Measurements from ENCODE around the gene PCDHGA8.

DNA sequence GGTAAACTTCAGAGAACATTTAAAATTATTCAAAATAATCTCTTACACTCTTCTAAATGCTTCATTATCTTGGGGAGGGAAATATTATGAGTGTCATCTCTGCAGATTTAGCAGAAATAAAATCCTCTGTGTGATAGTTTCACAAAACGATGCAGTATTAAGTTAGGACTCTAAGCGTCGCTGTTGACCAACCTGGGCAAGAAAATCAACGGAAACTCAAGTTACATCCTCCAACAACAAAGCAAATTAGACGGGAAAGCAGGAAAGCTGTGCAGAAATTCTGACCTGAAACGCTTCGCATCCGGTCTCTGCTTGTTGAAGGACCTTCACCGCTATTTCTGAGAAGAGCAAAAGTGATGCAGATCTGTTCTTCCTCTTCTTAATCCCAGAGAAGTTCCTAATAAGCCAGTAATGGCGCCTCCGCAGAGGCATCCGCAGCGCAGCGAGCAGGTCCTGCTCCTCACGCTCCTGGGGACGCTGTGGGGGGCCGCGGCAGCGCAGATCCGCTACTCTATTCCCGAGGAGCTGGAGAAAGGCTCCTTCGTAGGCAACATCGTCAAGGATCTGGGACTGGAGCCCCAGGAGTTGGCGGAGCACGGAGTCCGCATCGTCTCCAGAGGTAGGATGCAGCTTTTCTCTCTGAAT is 18.6 kb upstream of the PCDHGA8 start, which contains the start of gene PCDHGA6:
- TF ChIP-seq, protein P1, sequence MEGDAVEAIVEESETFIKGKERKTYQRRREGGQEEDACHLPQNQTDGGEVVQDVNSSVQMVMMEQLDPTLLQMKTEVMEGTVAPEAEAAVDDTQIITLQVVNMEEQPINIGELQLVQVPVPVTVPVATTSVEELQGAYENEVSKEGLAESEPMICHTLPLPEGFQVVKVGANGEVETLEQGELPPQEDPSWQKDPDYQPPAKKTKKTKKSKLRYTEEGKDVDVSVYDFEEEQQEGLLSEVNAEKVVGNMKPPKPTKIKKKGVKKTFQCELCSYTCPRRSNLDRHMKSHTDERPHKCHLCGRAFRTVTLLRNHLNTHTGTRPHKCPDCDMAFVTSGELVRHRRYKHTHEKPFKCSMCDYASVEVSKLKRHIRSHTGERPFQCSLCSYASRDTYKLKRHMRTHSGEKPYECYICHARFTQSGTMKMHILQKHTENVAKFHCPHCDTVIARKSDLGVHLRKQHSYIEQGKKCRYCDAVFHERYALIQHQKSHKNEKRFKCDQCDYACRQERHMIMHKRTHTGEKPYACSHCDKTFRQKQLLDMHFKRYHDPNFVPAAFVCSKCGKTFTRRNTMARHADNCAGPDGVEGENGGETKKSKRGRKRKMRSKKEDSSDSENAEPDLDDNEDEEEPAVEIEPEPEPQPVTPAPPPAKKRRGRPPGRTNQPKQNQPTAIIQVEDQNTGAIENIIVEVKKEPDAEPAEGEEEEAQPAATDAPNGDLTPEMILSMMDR (tag by site-specific recombination; IDR thresholded peaks at IDR 0.05), result no peak
- TF ChIP-seq ZNF785 (tag by site-specific recombination; IDR thresholded peaks at IDR 0.05), result no peak
- TF ChIP-seq, protein P2, sequence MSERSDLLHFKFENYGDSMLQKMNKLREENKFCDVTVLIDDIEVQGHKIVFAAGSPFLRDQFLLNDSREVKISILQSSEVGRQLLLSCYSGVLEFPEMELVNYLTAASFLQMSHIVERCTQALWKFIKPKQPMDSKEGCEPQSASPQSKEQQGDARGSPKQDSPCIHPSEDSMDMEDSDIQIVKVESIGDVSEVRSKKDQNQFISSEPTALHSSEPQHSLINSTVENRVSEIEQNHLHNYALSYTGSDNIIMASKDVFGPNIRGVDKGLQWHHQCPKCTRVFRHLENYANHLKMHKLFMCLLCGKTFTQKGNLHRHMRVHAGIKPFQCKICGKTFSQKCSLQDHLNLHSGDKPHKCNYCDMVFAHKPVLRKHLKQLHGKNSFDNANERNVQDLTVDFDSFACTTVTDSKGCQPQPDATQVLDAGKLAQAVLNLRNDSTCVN (tag by site-specific recombination; optimal IDR thresholded peaks at IDR 0.05), result no peak
- no peak for TF ChIP-seq IKZF3 (tag by site-specific recombination; IDR thresholded peaks at IDR 0.05)
- no peak for TF ChIP-seq YY1 (tag by site-specific recombination; IDR thresholded peaks at IDR 0.05)
- no peak for TF ChIP-seq ZIC2 (tag by site-specific recombination; IDR thresholded peaks at IDR 0.05)
- TF ChIP-seq ZNF211 (tag by site-specific recombination; IDR thresholded peaks at IDR 0.05; ENCODE audit: low read depth), result no peak
- no peak for TF ChIP-seq ZNF423 (tag by site-specific recombination; IDR thresholded peaks at IDR 0.05)
- TF ChIP-seq ZNF274 (IDR thresholded peaks at IDR 0.05; ENCODE audit: low read length), result no peak
- TF ChIP-seq ZNF274 (tag by site-specific recombination; IDR thresholded peaks at IDR 0.05; ENCODE audit: borderline replicate concordance), result no peak
- TF ChIP-seq ZSCAN4 (tag by site-specific recombination; IDR thresholded peaks at IDR 0.05), result no peak
- no peak for TF ChIP-seq TCF7L2 (IDR thresholded peaks at IDR 0.05; ENCODE audit: borderline replicate concordance, low read depth, low read length)
